Nephron progenitor cell (in vitro differentiated cells): Measurements from ENCODE around the gene IL17RC.

Source experiments
- DNase-seq: peaks from one replicate; pipeline ENCODE4 v3.0.0; 2021
- H3K27ac Mint-ChIP-seq: 2 replicates; pipeline ENCODE4 v1.8.0; 2021; ENCODE audit warnings: mild to moderate bottlenecking, moderate library complexity, mixed read lengths
- H3K27me3 Mint-ChIP-seq: 2 replicates; pipeline ENCODE4 v1.8.0; 2021; ENCODE audit warnings: mild to moderate bottlenecking, low read depth, mixed read lengths; ENCODE audit not compliant: poor library complexity
- H3K36me3 Mint-ChIP-seq: 2 replicates; pipeline ENCODE4 v1.8.0; 2021; ENCODE audit warnings: low read depth, mixed read lengths
- H3K4me1 Mint-ChIP-seq: 2 replicates; pipeline ENCODE4 v1.8.0; 2021; ENCODE audit warnings: mixed read lengths
- H3K4me3 Mint-ChIP-seq: 2 replicates; pipeline ENCODE4 v1.8.0; 2021; ENCODE audit warnings: mild to moderate bottlenecking, moderate library complexity, mixed read lengths
- H3K9me3 Mint-ChIP-seq: 2 replicates; pipeline ENCODE4 v1.8.0; 2021; ENCODE audit warnings: mild to moderate bottlenecking, moderate library complexity, mixed read lengths
- TF ChIP-seq, protein P1 (sequence below): fragments of 200-600 bp; sonication (generic); IDR thresholded peaks from 2 replicates; pipeline ENCODE4 v1.5.0; 2021; ENCODE audit warnings: antibody characterized with exemption

The IL17RC gene

DNA sequence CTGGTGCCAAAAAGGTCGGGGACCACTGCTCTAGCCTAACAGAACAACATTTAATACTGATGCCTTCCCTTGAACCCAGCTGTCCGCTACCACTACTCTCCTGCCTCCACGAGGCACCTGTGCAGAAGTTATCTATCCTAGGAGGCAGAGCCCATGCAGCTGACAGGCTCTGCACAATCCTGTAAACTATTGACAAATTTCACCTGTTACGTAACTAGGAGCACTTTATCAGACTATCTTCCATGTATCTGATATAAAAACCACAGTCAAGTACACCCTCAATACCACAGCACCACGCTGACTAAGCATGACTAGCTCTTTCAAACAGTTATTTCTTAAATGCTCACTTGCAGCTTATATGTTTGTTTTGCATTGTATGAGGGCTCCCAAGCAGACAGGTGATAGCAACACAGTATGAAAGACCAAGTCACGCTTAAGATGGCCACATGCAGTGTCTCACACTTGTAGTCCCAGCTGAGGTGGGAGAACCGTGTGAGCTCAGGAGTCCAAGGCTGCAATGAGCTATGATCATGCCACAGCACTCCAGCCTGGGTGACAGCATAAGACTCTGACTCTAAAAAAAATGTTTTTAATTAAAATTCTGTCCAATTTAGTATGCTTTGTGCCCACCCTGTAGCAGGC, 4.5 kb upstream of the IL17RC start:
- Mint-ChIP-seq H3K36me3 (no peaks in the 10 kb centered on the region), H3K27me3 (no peaks in the 10 kb centered on the region), H3K27ac (no peak overlapping the region), H3K9me3 (no peaks in the 10 kb centered on the region), H3K4me3 (no peak overlapping the region), H3K4me1 (peaks cover 39% of the 10 kb centered on the region)
- TF ChIP-seq, protein P1, sequence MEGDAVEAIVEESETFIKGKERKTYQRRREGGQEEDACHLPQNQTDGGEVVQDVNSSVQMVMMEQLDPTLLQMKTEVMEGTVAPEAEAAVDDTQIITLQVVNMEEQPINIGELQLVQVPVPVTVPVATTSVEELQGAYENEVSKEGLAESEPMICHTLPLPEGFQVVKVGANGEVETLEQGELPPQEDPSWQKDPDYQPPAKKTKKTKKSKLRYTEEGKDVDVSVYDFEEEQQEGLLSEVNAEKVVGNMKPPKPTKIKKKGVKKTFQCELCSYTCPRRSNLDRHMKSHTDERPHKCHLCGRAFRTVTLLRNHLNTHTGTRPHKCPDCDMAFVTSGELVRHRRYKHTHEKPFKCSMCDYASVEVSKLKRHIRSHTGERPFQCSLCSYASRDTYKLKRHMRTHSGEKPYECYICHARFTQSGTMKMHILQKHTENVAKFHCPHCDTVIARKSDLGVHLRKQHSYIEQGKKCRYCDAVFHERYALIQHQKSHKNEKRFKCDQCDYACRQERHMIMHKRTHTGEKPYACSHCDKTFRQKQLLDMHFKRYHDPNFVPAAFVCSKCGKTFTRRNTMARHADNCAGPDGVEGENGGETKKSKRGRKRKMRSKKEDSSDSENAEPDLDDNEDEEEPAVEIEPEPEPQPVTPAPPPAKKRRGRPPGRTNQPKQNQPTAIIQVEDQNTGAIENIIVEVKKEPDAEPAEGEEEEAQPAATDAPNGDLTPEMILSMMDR: no peak
- no peak for DNase-seq

DNA sequence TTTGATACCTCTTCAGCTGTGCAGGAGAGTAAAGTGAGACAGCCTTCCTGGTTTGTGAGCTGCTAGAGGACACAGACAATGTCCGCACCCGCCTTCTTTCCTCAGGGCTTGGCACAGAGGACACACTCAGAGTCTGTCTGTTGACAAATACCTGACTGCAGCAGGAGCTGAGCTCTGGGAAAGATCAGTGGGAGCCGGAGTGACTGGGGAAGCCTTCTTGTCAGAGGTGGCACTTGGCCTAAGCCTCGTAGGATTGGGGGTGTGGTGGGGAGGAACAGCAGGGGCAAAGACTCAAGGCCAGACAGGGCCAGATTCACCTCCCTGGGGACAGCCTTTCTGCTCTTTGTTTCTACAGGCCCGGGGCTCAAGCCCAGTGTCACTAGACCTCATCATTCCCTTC, 3.3 kb upstream of the IL17RC start:
- H3K4me3 Mint-ChIP-seq: no peak overlapping the region
- H3K4me1 Mint-ChIP-seq: peaks cover 44% of the 10 kb centered on the region
- H3K27me3 Mint-ChIP-seq: no peaks in the 10 kb centered on the region

DNA sequence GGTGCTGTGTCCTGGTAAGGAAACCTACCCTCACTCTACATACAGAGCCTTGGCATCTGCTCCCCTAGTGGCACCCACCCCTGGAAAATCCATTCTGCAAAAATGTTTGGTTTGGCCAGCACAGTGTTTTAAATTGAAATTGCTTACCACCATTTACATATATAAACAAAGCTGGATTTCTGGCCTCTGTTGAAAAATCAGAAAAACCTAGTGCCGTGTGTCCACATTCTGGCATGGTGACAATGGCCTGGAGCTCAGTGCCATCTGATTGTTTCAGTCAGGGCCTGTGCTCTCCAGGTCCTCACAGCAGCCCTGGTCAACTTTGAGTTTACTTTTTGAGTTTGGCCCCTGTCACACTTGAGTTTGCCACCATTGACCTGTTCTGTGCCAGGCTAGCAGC, 2.9 kb upstream of the IL17RC start:
- peaks cover 44% of the 10 kb centered on the region for H3K4me1 Mint-ChIP-seq
- no peaks in the 10 kb centered on the region for H3K36me3 Mint-ChIP-seq
- TF ChIP-seq, protein P1: no peak
- H3K4me3 Mint-ChIP-seq: no peak overlapping the region
- H3K27me3 Mint-ChIP-seq: peaks cover 1% of the 10 kb centered on the region
- H3K9me3 Mint-ChIP-seq: no peaks in the 10 kb centered on the region
- H3K27ac Mint-ChIP-seq: no peak overlapping the region
- DNase-seq: no peak

More for the DNA sequence above, 3.3 kb upstream of the IL17RC start:
- no peak for DNase-seq
- no peak overlapping the region for H3K27ac Mint-ChIP-seq
- H3K9me3 Mint-ChIP-seq: no peaks in the 10 kb centered on the region
- H3K36me3 Mint-ChIP-seq: no peaks in the 10 kb centered on the region
- TF ChIP-seq, protein P1: no peak

DNA sequence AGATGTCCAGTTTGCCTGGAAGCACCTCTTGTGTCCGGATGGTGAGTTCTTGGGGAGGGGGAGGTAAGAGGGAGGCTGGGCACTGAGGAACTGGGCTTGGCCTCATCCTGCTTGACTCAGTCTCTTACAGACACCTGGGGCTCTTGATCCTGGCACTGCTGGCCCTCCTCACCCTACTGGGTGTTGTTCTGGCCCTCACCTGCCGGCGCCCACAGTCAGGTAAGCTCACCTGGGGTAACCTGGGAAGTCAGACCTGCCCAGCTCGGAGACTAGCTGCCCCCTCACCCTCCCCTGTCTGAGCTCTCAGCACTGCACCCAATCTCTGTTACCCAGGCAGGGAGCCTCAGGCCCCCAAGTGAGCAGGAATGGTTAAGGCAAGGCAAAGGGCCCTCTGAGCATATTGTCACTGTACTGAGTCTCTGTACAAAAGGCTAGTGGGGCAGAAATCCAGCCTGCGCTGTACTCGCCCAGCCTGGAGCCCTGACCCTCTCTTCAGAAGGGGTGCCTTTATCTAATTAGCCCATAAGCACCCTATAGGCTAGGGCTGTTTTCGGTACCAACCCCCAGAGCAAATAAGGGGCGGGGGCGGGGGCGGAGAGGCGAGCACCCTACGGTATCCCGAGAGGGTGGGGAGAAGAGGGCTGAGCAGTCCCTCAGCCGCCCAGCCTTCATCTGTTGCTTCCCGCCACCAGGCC, 2.2 kb upstream of the IL17RC start:
- H3K4me3 Mint-ChIP-seq: peak overlapping the region; percentile 52
- no peaks in the 10 kb centered on the region for H3K9me3 Mint-ChIP-seq
- peaks cover 6% of the 10 kb centered on the region for H3K27me3 Mint-ChIP-seq
- peaks cover 41% of the 10 kb centered on the region for H3K4me1 Mint-ChIP-seq
- DNase-seq: no peak
- no peak overlapping the region for H3K27ac Mint-ChIP-seq
- no peaks in the 10 kb centered on the region for H3K36me3 Mint-ChIP-seq
- TF ChIP-seq, protein P1: no peak

DNA sequence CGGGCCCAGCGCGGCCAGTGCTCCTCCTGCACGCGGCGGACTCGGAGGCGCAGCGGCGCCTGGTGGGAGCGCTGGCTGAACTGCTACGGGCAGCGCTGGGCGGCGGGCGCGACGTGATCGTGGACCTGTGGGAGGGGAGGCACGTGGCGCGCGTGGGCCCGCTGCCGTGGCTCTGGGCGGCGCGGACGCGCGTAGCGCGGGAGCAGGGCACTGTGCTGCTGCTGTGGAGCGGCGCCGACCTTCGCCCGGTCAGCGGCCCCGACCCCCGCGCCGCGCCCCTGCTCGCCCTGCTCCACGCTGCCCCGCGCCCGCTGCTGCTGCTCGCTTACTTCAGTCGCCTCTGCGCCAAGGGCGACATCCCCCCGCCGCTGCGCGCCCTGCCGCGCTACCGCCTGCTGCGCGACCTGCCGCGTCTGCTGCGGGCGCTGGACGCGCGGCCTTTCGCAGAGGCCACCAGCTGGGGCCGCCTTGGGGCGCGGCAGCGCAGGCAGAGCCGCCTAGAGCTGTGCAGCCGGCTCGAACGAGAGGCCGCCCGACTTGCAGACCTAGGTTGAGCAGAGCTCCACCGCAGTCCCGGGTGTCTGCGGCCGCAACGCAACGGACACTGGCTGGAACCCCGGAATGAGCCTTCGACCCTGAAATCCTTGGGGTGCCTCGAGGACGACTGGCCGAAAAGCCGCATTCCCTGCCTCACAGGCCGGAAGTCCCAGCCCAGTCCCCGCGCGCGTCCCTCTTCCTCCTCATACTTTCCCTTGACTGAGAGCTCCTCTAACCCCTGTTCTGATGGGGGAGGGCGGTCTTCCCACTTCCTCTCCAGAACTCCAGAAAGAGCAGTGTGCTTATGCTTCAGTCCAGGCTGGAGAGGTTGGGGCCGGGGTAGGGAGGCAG, 1.4 kb upstream of the IL17RC start:
- H3K27me3 Mint-ChIP-seq: peaks cover 8% of the 10 kb centered on the region
- peak; percentile 72 for DNase-seq
- TF ChIP-seq, protein P1: no peak
- peak overlapping the region; percentile 86 for H3K4me3 Mint-ChIP-seq
- H3K4me1 Mint-ChIP-seq: peaks cover 38% of the 10 kb centered on the region
- H3K9me3 Mint-ChIP-seq: no peaks in the 10 kb centered on the region
- H3K27ac Mint-ChIP-seq: no peak overlapping the region
- H3K36me3 Mint-ChIP-seq: no peaks in the 10 kb centered on the region
